IMR-90 (cell line): ENCODE data around the gene PITPNC1. TPM values are rescaled to one million over a fixed set of nuclear protein-coding genes. Genes with fewer than 3 reads are reported as not detected.

Source experiments
- ATAC-seq: fragments of 200-7000 bp; cut with Tn5 transposase; 2 replicates; pipeline ENCODE4 v1.9.1; 2020; ENCODE audit warnings: low read depth, mild to moderate bottlenecking, moderate library complexity
- BruUV-seq: library from RNA; stranded (reverse); fragments of 400-500 nt; replicated peaks from 2 replicates; lab custom pipeline; 2021; lab: Mats Ljungman, UMichigan
- CTCF ChIA-PET: fragments of 300-600 bp; formaldehyde crosslinking; extraction: SDS; loops from one replicate; lab custom pipeline; 2021; ENCODE audit warnings: antibody characterized with exemption; lab: Yijun Ruan, JAX
- POLR2A ChIA-PET: fragments of 300-600 bp; sonication (Branson Sonifier 250); formaldehyde crosslinking; loops from one replicate; lab custom pipeline; 2022; ENCODE audit warnings: antibody characterized with exemption; ENCODE audit not compliant: unreplicated experiment; lab: Charles Lee
- DNase-seq: peaks from one replicate; pipeline ENCODE4 v3.0.0; 2013
- H2AFZ ChIP-seq: replicated peaks from 2 replicates; pipeline ENCODE3; 2013; ENCODE audit warnings: low read length, mild to moderate bottlenecking; ENCODE audit not compliant: poor library complexity
- H2AK5ac ChIP-seq: 2 replicates; pipeline ENCODE4 v1.6.1; 2013; ENCODE audit warnings: low read depth, low read length, inconsistent platforms
- H2AK9ac ChIP-seq: replicated peaks from 2 replicates; pipeline ENCODE3; 2013; ENCODE audit warnings: mild to moderate bottlenecking, low read depth, low read length, moderate library complexity; ENCODE audit not compliant: poor library complexity
- H2BK120ac ChIP-seq: 2 replicates; pipeline ENCODE4 v1.6.1; 2013; ENCODE audit warnings: low read depth, low read length, inconsistent platforms
- H2BK15ac ChIP-seq: 3 replicates; pipeline ENCODE4 v1.6.1; 2013; ENCODE audit warnings: low read depth, low read length, inconsistent platforms
- H2BK20ac ChIP-seq: 2 replicates; pipeline ENCODE4 v1.6.1; 2013; ENCODE audit warnings: low read depth, mild to moderate bottlenecking, inconsistent platforms, low read length, moderate library complexity
- H2BK5ac ChIP-seq: 2 replicates; pipeline ENCODE4 v1.6.1; 2013; ENCODE audit warnings: mild to moderate bottlenecking, low read depth, low read length, inconsistent platforms; ENCODE audit not compliant: poor library complexity, severe bottlenecking
- H3K14ac ChIP-seq: replicated peaks from 2 replicates; pipeline ENCODE4 v1.6.1; 2013; ENCODE audit warnings: low read depth, low read length, inconsistent platforms
- H3K18ac ChIP-seq: 2 replicates; pipeline ENCODE4 v1.6.1; 2013; ENCODE audit warnings: low read depth, low read length, control low read depth
- H3K23ac ChIP-seq: 2 replicates; pipeline ENCODE4 v1.6.1; 2013; ENCODE audit warnings: low read depth, low read length, inconsistent platforms
- H3K27ac ChIP-seq: 2 replicates; pipeline ENCODE4 v1.5.1; 2013; ENCODE audit warnings: mild to moderate bottlenecking, control low read depth, low read length; ENCODE audit not compliant: insufficient read depth
- H3K27me3 ChIP-seq: 2 replicates; pipeline ENCODE4 v1.6.1; 2013; ENCODE audit warnings: low read length; ENCODE audit not compliant: control insufficient read depth, insufficient read depth
- H3K36me3 ChIP-seq: 2 replicates; pipeline ENCODE4 v1.6.1; 2013; ENCODE audit warnings: low read length, mixed read lengths; ENCODE audit not compliant: control insufficient read depth, insufficient read depth
- H3K4ac ChIP-seq: 2 replicates; pipeline ENCODE4 v1.6.1; 2013; ENCODE audit warnings: low read depth, low read length, inconsistent platforms
- H3K4me1 ChIP-seq: 2 replicates; pipeline ENCODE4 v1.6.1; 2013; ENCODE audit warnings: low read length, mixed read lengths; ENCODE audit not compliant: control insufficient read depth, insufficient read depth
- H3K4me2 ChIP-seq: 2 replicates; pipeline ENCODE4 v1.6.1; 2013; ENCODE audit warnings: low read depth, mild to moderate bottlenecking, control low read depth, low read length, moderate library complexity
- H3K4me3 ChIP-seq: 2 replicates; pipeline ENCODE4 v1.5.1; 2013; ENCODE audit warnings: low read depth, mild to moderate bottlenecking, control low read depth, low read length, moderate library complexity; ENCODE audit not compliant: insufficient read depth
- H3K56ac ChIP-seq: 2 replicates; pipeline ENCODE4 v1.6.1; 2013; ENCODE audit warnings: low read length, inconsistent platforms; ENCODE audit not compliant: insufficient read depth; ENCODE audit errors: extremely low read depth
- H3K79me1 ChIP-seq, 2 experiments: 2 replicates each; pipeline ENCODE4 v1.6.1; 2013; ENCODE audit warnings: low read length in 2 of 2, inconsistent platforms in 1 of 2, low read depth in 1 of 2
- H3K9ac ChIP-seq: 2 replicates; pipeline ENCODE4 v1.6.1; 2013; ENCODE audit warnings: low read depth, low read length, control low read depth
- H3K9me1 ChIP-seq: 2 replicates; pipeline ENCODE4 v1.6.1; 2013; ENCODE audit warnings: low read length, inconsistent platforms; ENCODE audit not compliant: insufficient read depth
- H3K9me3 ChIP-seq: 2 replicates; pipeline ENCODE4 v1.6.1; 2013; ENCODE audit warnings: low read length; ENCODE audit not compliant: control insufficient read depth, insufficient read depth
- H4K20me1 ChIP-seq: 2 replicates; pipeline ENCODE4 v1.6.1; 2013; ENCODE audit warnings: low read length, inconsistent platforms; ENCODE audit not compliant: insufficient read depth
- H4K5ac ChIP-seq: 2 replicates; pipeline ENCODE4 v1.6.1; 2013; ENCODE audit warnings: mild to moderate bottlenecking, low read depth, low read length, control low read depth
- H4K8ac ChIP-seq, 2 experiments: 2 replicates each; pipeline ENCODE4 v1.6.1; 2013; ENCODE audit warnings: low read depth in 2 of 2, low read length in 2 of 2, control low read depth in 1 of 2, inconsistent platforms in 1 of 2
- H4K91ac ChIP-seq: 2 replicates; pipeline ENCODE4 v1.6.1; 2013; ENCODE audit warnings: low read depth, low read length, inconsistent platforms; ENCODE audit not compliant: insufficient read depth
- CEBPB ChIP-seq: IDR thresholded peaks from 2 replicates; pipeline ENCODE4 v1.6.1; 2012; ENCODE audit warnings: low read depth, low read length, improper control_type of control experiment
- CHD1 ChIP-seq: IDR thresholded peaks from 2 replicates; pipeline ENCODE4 v1.6.1; 2012; ENCODE audit warnings: low read depth, low read length, improper control_type of control experiment
- MAFK ChIP-seq: IDR thresholded peaks from 2 replicates; pipeline ENCODE4 v1.6.1; 2012; ENCODE audit warnings: low read depth, low read length, improper control_type of control experiment
- MAZ ChIP-seq: IDR thresholded peaks from 2 replicates; pipeline ENCODE4 v1.6.1; 2012; ENCODE audit warnings: low read depth, mild to moderate bottlenecking, low read length, improper control_type of control experiment, moderate library complexity, borderline replicate concordance
- NFE2L2 ChIP-seq: fragments of 150-350 bp; IDR thresholded peaks from 2 replicates; pipeline ENCODE4 v1.6.1; 2016; ENCODE audit warnings: low read depth, mild to moderate bottlenecking, low read length
- RCOR1 ChIP-seq: IDR thresholded peaks from 2 replicates; pipeline ENCODE4 v1.6.1; 2012; ENCODE audit warnings: mild to moderate bottlenecking, low read length, improper control_type of control experiment; ENCODE audit not compliant: insufficient replicate concordance
- RFX5 ChIP-seq: IDR thresholded peaks from 2 replicates; pipeline ENCODE4 v1.8.0; 2012; ENCODE audit warnings: low read depth, mild to moderate bottlenecking, low read length, moderate library complexity
- SMC3 ChIP-seq: fragments of 150-350 bp; IDR thresholded peaks from 2 replicates; pipeline ENCODE4 v1.6.1; 2016; ENCODE audit warnings: low read depth, mild to moderate bottlenecking, antibody characterized with exemption, low read length, moderate library complexity
- WGBS, 2 experiments: methylation state at CpG; one replicate each; pipeline versions ENCODE4 v1.1.5 to v1.1.7; 2013; ENCODE audit warnings: missing lambda C conversion rate in 2 of 2; ENCODE audit not compliant: insufficient read length in 1 of 2; ENCODE audit errors: extremely low coverage in 2 of 2; 5-methylcytosine and 5-hydroxymethylcytosine counted together
- dilution Hi-C: fragments of 300-500 bp; cut with HindIII; formaldehyde crosslinking; loops from one replicate; pipeline ENCODE4 v1.14.3; 2018; ENCODE audit warnings: low sequenced_read_pairs; ENCODE audit not compliant: unreplicated experiment
- in situ Hi-C: fragments of 300-500 bp; cut with MboI; formaldehyde crosslinking; loops from 3 replicates; pipeline ENCODE4 v1.14.3; 2019; ENCODE audit warnings: low sequenced_read_pairs, inconsistent platforms, mixed read lengths
- intact Hi-C: fragments of 100-400 bp; cut with micrococcal nuclease; formaldehyde crosslinking; loops from 2 replicates; pipeline ENCODE4 v1.10.0; 2022
- polyA plus RNA-seq, 3 experiments: library from polyadenylated mRNA; depleted of rRNA; stranded (reverse); fragments of >200 nt; gene quantifications; 2 replicates each; pipeline ENCODE4 v1.2.3, GENCODE V29; 2012; ENCODE audit warnings: low replicate concordance in 1 of 3
- total RNA-seq: library from RNA; depleted of rRNA; stranded (reverse); fragments of >200 nt; gene quantifications from 2 replicates; pipeline ENCODE4 v1.2.3, GENCODE V29; 2012

PITPNC1 gene
- total and polyA plus RNA-seq, 2 of the 4 experiments (the other 2 are of a cell fraction) = 4.1 TPM

DNA sequence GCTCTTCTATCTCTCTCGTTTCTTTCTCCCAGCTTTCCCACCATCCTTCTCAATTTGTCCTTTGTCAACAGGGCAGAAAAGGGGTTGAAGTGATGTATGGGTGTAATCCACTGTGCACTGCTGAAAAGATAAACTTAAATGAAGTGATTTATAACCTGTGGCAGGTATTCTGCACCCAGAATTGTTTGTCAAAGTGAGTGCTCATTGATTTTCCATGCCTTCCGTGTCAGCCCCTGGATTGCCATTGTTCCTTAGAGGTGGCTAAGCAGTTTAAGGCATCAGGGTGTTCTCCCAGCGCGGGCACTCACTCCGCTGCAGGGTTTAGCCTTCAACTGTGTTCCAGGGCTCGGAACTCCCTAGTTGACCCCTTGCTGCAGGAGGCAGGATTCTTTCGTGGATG lies 82.9 kb downstream of the PITPNC1 start:
- POLR2A ChIA-PET = no interaction called here
- intact Hi-C loops = no loop called here
- no peak overlapping the region for H2BK120ac ChIP-seq
- H3K27me3 ChIP-seq = no peaks in the 10 kb centered on the region
- no peak overlapping the region for H2BK15ac ChIP-seq
- H3K23ac ChIP-seq = no peak overlapping the region
- H2AFZ ChIP-seq = no peak overlapping the region
- H3K36me3 ChIP-seq = peaks cover 3% of the 10 kb centered on the region; the same call in 1 of the 2 replicates
- H3K9me3 ChIP-seq = peaks cover 5% of the 10 kb centered on the region
- no TSS peak for BruUV-seq
- H3K9me1 ChIP-seq = no peaks in the 10 kb centered on the region
- no peak overlapping the region for H2BK5ac ChIP-seq
- CTCF ChIA-PET = no interaction called here
- no peak for TF ChIP-seq RCOR1
- no peak for TF ChIP-seq RFX5
- no peak for TF ChIP-seq CHD1
- TF ChIP-seq NFE2L2 = no peak
- no peak for TF ChIP-seq CEBPB
- TF ChIP-seq MAFK = no peak
- no peak for TF ChIP-seq SMC3
- TF ChIP-seq MAZ = no peak
- dilution Hi-C loops = no loop called here
- H3K14ac ChIP-seq = no peak overlapping the region
- no peak overlapping the region for H3K4me2 ChIP-seq
- no peak overlapping the region for H3K9ac ChIP-seq
- H4K91ac ChIP-seq = no peak overlapping the region
- H2BK20ac ChIP-seq = no peak overlapping the region
- no peak overlapping the region for H3K4me3 ChIP-seq
- no peak for ATAC-seq
- 59% methylated on average over 4 of the region's 7 CpGs; no CpG with 5 or more reads in 1 of the 2 experiments for WGBS, 2 experiments
- H2AK9ac ChIP-seq = no peak overlapping the region
- no peaks in the 10 kb centered on the region for H4K20me1 ChIP-seq
- H3K4me1 ChIP-seq = no peaks in the 10 kb centered on the region
- DNase-seq = no peak
- H3K4ac ChIP-seq = no peak overlapping the region
- H3K18ac ChIP-seq = no peak overlapping the region
- peaks cover 8 to 9% of the 10 kb centered on the region in 2 experiments; a peak in 3 of 4 replicates for H3K79me1 ChIP-seq
- H2AK5ac ChIP-seq = no peak overlapping the region
- H3K27ac ChIP-seq = no peak overlapping the region
- no peak overlapping the region for H4K8ac ChIP-seq
- in situ Hi-C loops = loop anchor here (5.0 kb wide), 1 partner anchor 73 kb away; no protein-coding TSS in a partner anchor
- H3K56ac ChIP-seq = no peak overlapping the region
- H4K5ac ChIP-seq = no peak overlapping the region
